Neural progenitor cell (in vitro differentiated cells): ENCODE measurements around the gene CST3. TPM values are rescaled to one million over a fixed set of nuclear protein-coding genes. Genes with fewer than 3 reads are reported as not detected.

Experiments
- DNase-seq: peaks from one replicate; pipeline ENCODE4 v3.0.0-alpha.2; 2016; ENCODE audit warnings: low spot score
- H2AFZ ChIP-seq: fragments of 200-600 bp; sonication (generic); replicated peaks from 2 replicates; pipeline ENCODE4 v1.6.1; 2016; ENCODE audit warnings: antibody characterized with exemption
- H3F3A ChIP-seq: fragments of 200-600 bp; sonication (generic); 2 replicates; pipeline ENCODE4 v1.6.1; 2016; ENCODE audit warnings: antibody characterized with exemption, low read depth
- H3K27ac ChIP-seq: fragments of 200-600 bp; sonication (generic); 2 replicates; pipeline ENCODE4 v1.5.1; 2016; ENCODE audit warnings: mild to moderate bottlenecking
- H3K27me3 ChIP-seq: fragments of 200-600 bp; sonication (generic); 2 replicates; pipeline ENCODE4 v1.6.1; 2016; ENCODE audit warnings: mild to moderate bottlenecking, moderate library complexity
- H3K36me3 ChIP-seq: fragments of 200-600 bp; sonication (generic); 2 replicates; pipeline ENCODE4 v1.5.1; 2016
- H3K4me1 ChIP-seq: fragments of 200-600 bp; sonication (generic); 2 replicates; pipeline ENCODE4 v1.6.1; 2016; ENCODE audit warnings: mixed run types
- H3K4me2 ChIP-seq: fragments of 200-600 bp; sonication (generic); 2 replicates; pipeline ENCODE4 v1.6.1; 2016
- H3K4me3 ChIP-seq: fragments of 200-600 bp; sonication (generic); 2 replicates; pipeline ENCODE4 v1.5.1; 2016
- H3K79me2 ChIP-seq: fragments of 200-600 bp; sonication (generic); 2 replicates; pipeline ENCODE4 v1.6.1; 2016; ENCODE audit warnings: low read depth
- H3K9ac ChIP-seq: fragments of 200-600 bp; sonication (generic); 2 replicates; pipeline ENCODE4 v1.6.1; 2016
- H3K9me3 ChIP-seq: fragments of 200-600 bp; sonication (generic); 2 replicates; pipeline ENCODE4 v1.5.1; 2016; ENCODE audit warnings: low read depth
- H4K20me1 ChIP-seq: fragments of 200-600 bp; sonication (generic); 2 replicates; pipeline ENCODE4 v1.6.1; 2016; ENCODE audit warnings: low read depth
- H3K27ac Mint-ChIP-seq: 3 replicates; pipeline ENCODE4 v1.8.0; 2021; ENCODE audit warnings: mixed read lengths
- H3K27me3 Mint-ChIP-seq: 2 replicates; pipeline ENCODE4 v1.8.0; 2022; ENCODE audit warnings: low read depth, mild to moderate bottlenecking, inconsistent platforms, moderate library complexity, mixed read lengths; ENCODE audit not compliant: insufficient read depth
- H3K36me3 Mint-ChIP-seq: 3 replicates; pipeline ENCODE4 v1.8.0; 2021; ENCODE audit warnings: mixed read lengths
- H3K4me1 Mint-ChIP-seq: 3 replicates; pipeline ENCODE4 v1.8.0; 2021; ENCODE audit warnings: mixed read lengths
- H3K4me3 Mint-ChIP-seq: 3 replicates; pipeline ENCODE4 v1.8.0; 2021; ENCODE audit warnings: mild to moderate bottlenecking, moderate library complexity, mixed read lengths
- H3K9me3 Mint-ChIP-seq: 3 replicates; pipeline ENCODE4 v1.8.0; 2020; ENCODE audit warnings: mixed read lengths
- CTCF ChIP-seq: fragments of 200-600 bp; sonication (generic); IDR thresholded peaks from 2 replicates; pipeline ENCODE4 v1.5.1; 2017; ENCODE audit warnings: antibody characterized with exemption, mild to moderate bottlenecking
- EZH2 ChIP-seq: fragments of 200-600 bp; sonication (generic); IDR thresholded peaks from 2 replicates; pipeline ENCODE4 v1.6.1; 2017; ENCODE audit warnings: antibody characterized with exemption, mild to moderate bottlenecking, moderate library complexity
- EZH2phosphoT487 ChIP-seq: fragments of 200-600 bp; sonication (generic); IDR thresholded peaks from 2 replicates; pipeline ENCODE4 v1.6.1; 2017; ENCODE audit warnings: antibody characterized with exemption
- total RNA-seq: library from RNA; depleted of rRNA; stranded (reverse); fragments of >200 nt; gene quantifications from 2 replicates; pipeline ENCODE4 v1.2.3, GENCODE V29; 2015; ENCODE audit warnings: low replicate concordance

CST3 gene
- total RNA-seq, 1 donor from 2014 or later = 20.8 TPM

- no peaks in the 10 kb centered on the region for H3K36me3 ChIP-seq
- H3K9me3 ChIP-seq = no peaks in the 10 kb centered on the region
- no peak for DNase-seq
- Mint-ChIP-seq H3K36me3 (no peaks in the 10 kb centered on the region), H3K27ac (no peak overlapping the region), H3K4me1 (no peaks in the 10 kb centered on the region), H3K27me3 (peaks cover 13% of the 10 kb centered on the region), H3K4me3 (no peak overlapping the region), H3K9me3 (no peaks in the 10 kb centered on the region)
- H4K20me1 ChIP-seq = no peaks in the 10 kb centered on the region
- H2AFZ ChIP-seq = no peak overlapping the region
- H3K9ac ChIP-seq = no peak overlapping the region
- no peaks in the 10 kb centered on the region for H3K4me1 ChIP-seq
- TF ChIP-seq EZH2 (no peak), CTCF (no peak), EZH2phosphoT487 (no peak)
- H3F3A ChIP-seq = no peaks in the 10 kb centered on the region
- H3K27me3 ChIP-seq = no peaks in the 10 kb centered on the region
- H3K27ac ChIP-seq = no peak overlapping the region
- no peak overlapping the region for H3K4me3 ChIP-seq
- no peak overlapping the region for H3K4me2 ChIP-seq
- no peaks in the 10 kb centered on the region for H3K79me2 ChIP-seq
Measured at GRCh38 chr20:23684261-23684660, 46.5 kb upstream of the CST3 start.

GRCh38 chr20:23683807-23684206, 46.1 kb upstream of the CST3 start:
- no peaks in the 10 kb centered on the region for H3K9me3 ChIP-seq
- no peak overlapping the region for H3K4me2 ChIP-seq
- no peak overlapping the region for H3K27ac ChIP-seq
- no peak for DNase-seq
- no peak overlapping the region for H3K4me3 ChIP-seq
- Mint-ChIP-seq H3K9me3 (no peaks in the 10 kb centered on the region), H3K27me3 (peaks cover 13% of the 10 kb centered on the region), H3K27ac (no peak overlapping the region), H3K36me3 (no peaks in the 10 kb centered on the region), H3K4me1 (no peaks in the 10 kb centered on the region), H3K4me3 (no peak overlapping the region)
- no peaks in the 10 kb centered on the region for H3K27me3 ChIP-seq
- no peak overlapping the region for H2AFZ ChIP-seq
- H3K36me3 ChIP-seq = no peaks in the 10 kb centered on the region
- no peak for TF ChIP-seq EZH2phosphoT487
- no peak for TF ChIP-seq EZH2
- TF ChIP-seq CTCF = no peak
- no peaks in the 10 kb centered on the region for H3K4me1 ChIP-seq
- H3F3A ChIP-seq = no peaks in the 10 kb centered on the region
- no peak overlapping the region for H3K9ac ChIP-seq
- no peaks in the 10 kb centered on the region for H4K20me1 ChIP-seq
- H3K79me2 ChIP-seq = no peaks in the 10 kb centered on the region

- Histone ChIP-seq H3K27me3 (no peaks in the 10 kb centered on the region), H3K9me3 (no peaks in the 10 kb centered on the region), H3K4me2 (no peak overlapping the region), H3F3A (no peaks in the 10 kb centered on the region), H3K4me1 (no peaks in the 10 kb centered on the region), H3K36me3 (no peaks in the 10 kb centered on the region), H3K79me2 (no peaks in the 10 kb centered on the region), H3K27ac (no peak overlapping the region), H4K20me1 (no peaks in the 10 kb centered on the region), H3K4me3 (no peak overlapping the region), H3K9ac (no peak overlapping the region), H2AFZ (no peak overlapping the region)
- H3K4me3 Mint-ChIP-seq = no peak overlapping the region
- TF ChIP-seq EZH2phosphoT487 (no peak), EZH2 (no peak), CTCF (no peak)
- no peak overlapping the region for H3K27ac Mint-ChIP-seq
- H3K4me1 Mint-ChIP-seq = no peaks in the 10 kb centered on the region
- no peak for DNase-seq
- H3K36me3 Mint-ChIP-seq = no peaks in the 10 kb centered on the region
- H3K9me3 Mint-ChIP-seq = no peaks in the 10 kb centered on the region
- peaks cover 13% of the 10 kb centered on the region for H3K27me3 Mint-ChIP-seq
Measured at GRCh38 chr20:23683281-23683680, 45.5 kb upstream of the CST3 start.
